IMR-90 (cell line): ENCODE results near the gene HAUS5. TPM values are rescaled to one million over a fixed set of nuclear protein-coding genes. Genes with fewer than 3 reads are reported as not detected.

Experiments
- ATAC-seq: fragments of 200-7000 bp; cut with Tn5 transposase; 2 replicates; pipeline ENCODE4 v1.9.1; 2020; ENCODE audit warnings: low read depth, mild to moderate bottlenecking, moderate library complexity
- BruUV-seq: library from RNA; stranded (reverse); fragments of 400-500 nt; replicated peaks from 2 replicates; lab custom pipeline; 2021; lab: Mats Ljungman, UMichigan
- CTCF ChIA-PET: fragments of 300-600 bp; formaldehyde crosslinking; extraction: SDS; loops from one replicate; lab custom pipeline; 2021; ENCODE audit warnings: antibody characterized with exemption; lab: Yijun Ruan, JAX
- POLR2A ChIA-PET: fragments of 300-600 bp; sonication (Branson Sonifier 250); formaldehyde crosslinking; loops from one replicate; lab custom pipeline; 2022; ENCODE audit warnings: antibody characterized with exemption; ENCODE audit not compliant: unreplicated experiment; lab: Charles Lee
- DNase-seq: peaks from one replicate; pipeline ENCODE4 v3.0.0; 2013
- H2AFZ ChIP-seq: replicated peaks from 2 replicates; pipeline ENCODE3; 2013; ENCODE audit warnings: low read length, mild to moderate bottlenecking; ENCODE audit not compliant: poor library complexity
- H2AK5ac ChIP-seq: 2 replicates; pipeline ENCODE4 v1.6.1; 2013; ENCODE audit warnings: low read depth, low read length, inconsistent platforms
- H2AK9ac ChIP-seq: replicated peaks from 2 replicates; pipeline ENCODE3; 2013; ENCODE audit warnings: mild to moderate bottlenecking, low read depth, low read length, moderate library complexity; ENCODE audit not compliant: poor library complexity
- H2BK120ac ChIP-seq: 2 replicates; pipeline ENCODE4 v1.6.1; 2013; ENCODE audit warnings: low read depth, low read length, inconsistent platforms
- H2BK15ac ChIP-seq: 3 replicates; pipeline ENCODE4 v1.6.1; 2013; ENCODE audit warnings: low read depth, low read length, inconsistent platforms
- H2BK20ac ChIP-seq: 2 replicates; pipeline ENCODE4 v1.6.1; 2013; ENCODE audit warnings: low read depth, mild to moderate bottlenecking, inconsistent platforms, low read length, moderate library complexity
- H2BK5ac ChIP-seq: 2 replicates; pipeline ENCODE4 v1.6.1; 2013; ENCODE audit warnings: mild to moderate bottlenecking, low read depth, low read length, inconsistent platforms; ENCODE audit not compliant: poor library complexity, severe bottlenecking
- H3K14ac ChIP-seq: replicated peaks from 2 replicates; pipeline ENCODE4 v1.6.1; 2013; ENCODE audit warnings: low read depth, low read length, inconsistent platforms
- H3K18ac ChIP-seq: 2 replicates; pipeline ENCODE4 v1.6.1; 2013; ENCODE audit warnings: low read depth, low read length, control low read depth
- H3K23ac ChIP-seq: 2 replicates; pipeline ENCODE4 v1.6.1; 2013; ENCODE audit warnings: low read depth, low read length, inconsistent platforms
- H3K27ac ChIP-seq: 2 replicates; pipeline ENCODE4 v1.5.1; 2013; ENCODE audit warnings: mild to moderate bottlenecking, control low read depth, low read length; ENCODE audit not compliant: insufficient read depth
- H3K27me3 ChIP-seq: 2 replicates; pipeline ENCODE4 v1.6.1; 2013; ENCODE audit warnings: low read length; ENCODE audit not compliant: control insufficient read depth, insufficient read depth
- H3K36me3 ChIP-seq: 2 replicates; pipeline ENCODE4 v1.6.1; 2013; ENCODE audit warnings: low read length, mixed read lengths; ENCODE audit not compliant: control insufficient read depth, insufficient read depth
- H3K4ac ChIP-seq: 2 replicates; pipeline ENCODE4 v1.6.1; 2013; ENCODE audit warnings: low read depth, low read length, inconsistent platforms
- H3K4me1 ChIP-seq: 2 replicates; pipeline ENCODE4 v1.6.1; 2013; ENCODE audit warnings: low read length, mixed read lengths; ENCODE audit not compliant: control insufficient read depth, insufficient read depth
- H3K4me2 ChIP-seq: 2 replicates; pipeline ENCODE4 v1.6.1; 2013; ENCODE audit warnings: low read depth, mild to moderate bottlenecking, control low read depth, low read length, moderate library complexity
- H3K4me3 ChIP-seq: 2 replicates; pipeline ENCODE4 v1.5.1; 2013; ENCODE audit warnings: low read depth, mild to moderate bottlenecking, control low read depth, low read length, moderate library complexity; ENCODE audit not compliant: insufficient read depth
- H3K56ac ChIP-seq: 2 replicates; pipeline ENCODE4 v1.6.1; 2013; ENCODE audit warnings: low read length, inconsistent platforms; ENCODE audit not compliant: insufficient read depth; ENCODE audit errors: extremely low read depth
- H3K79me1 ChIP-seq, 2 experiments: 2 replicates each; pipeline ENCODE4 v1.6.1; 2013; ENCODE audit warnings: low read length in 2 of 2, inconsistent platforms in 1 of 2, low read depth in 1 of 2
- H3K9ac ChIP-seq: 2 replicates; pipeline ENCODE4 v1.6.1; 2013; ENCODE audit warnings: low read depth, low read length, control low read depth
- H3K9me1 ChIP-seq: 2 replicates; pipeline ENCODE4 v1.6.1; 2013; ENCODE audit warnings: low read length, inconsistent platforms; ENCODE audit not compliant: insufficient read depth
- H3K9me3 ChIP-seq: 2 replicates; pipeline ENCODE4 v1.6.1; 2013; ENCODE audit warnings: low read length; ENCODE audit not compliant: control insufficient read depth, insufficient read depth
- H4K20me1 ChIP-seq: 2 replicates; pipeline ENCODE4 v1.6.1; 2013; ENCODE audit warnings: low read length, inconsistent platforms; ENCODE audit not compliant: insufficient read depth
- H4K5ac ChIP-seq: 2 replicates; pipeline ENCODE4 v1.6.1; 2013; ENCODE audit warnings: mild to moderate bottlenecking, low read depth, low read length, control low read depth
- H4K8ac ChIP-seq, 2 experiments: 2 replicates each; pipeline ENCODE4 v1.6.1; 2013; ENCODE audit warnings: low read depth in 2 of 2, low read length in 2 of 2, control low read depth in 1 of 2, inconsistent platforms in 1 of 2
- H4K91ac ChIP-seq: 2 replicates; pipeline ENCODE4 v1.6.1; 2013; ENCODE audit warnings: low read depth, low read length, inconsistent platforms; ENCODE audit not compliant: insufficient read depth
- BHLHE40 ChIP-seq: fragments of 150-350 bp; IDR thresholded peaks from 2 replicates; pipeline ENCODE4 v1.6.1; 2016; ENCODE audit warnings: mild to moderate bottlenecking, low read depth, low read length
- CEBPB ChIP-seq: IDR thresholded peaks from 2 replicates; pipeline ENCODE4 v1.6.1; 2012; ENCODE audit warnings: low read depth, low read length, improper control_type of control experiment
- CHD1 ChIP-seq: IDR thresholded peaks from 2 replicates; pipeline ENCODE4 v1.6.1; 2012; ENCODE audit warnings: low read depth, low read length, improper control_type of control experiment
- FOS ChIP-seq: fragments of 150-350 bp; IDR thresholded peaks from 2 replicates; pipeline ENCODE4 v1.6.1; 2016; ENCODE audit warnings: low read depth, low read length
- MAFK ChIP-seq: IDR thresholded peaks from 2 replicates; pipeline ENCODE4 v1.6.1; 2012; ENCODE audit warnings: low read depth, low read length, improper control_type of control experiment
- MAZ ChIP-seq: IDR thresholded peaks from 2 replicates; pipeline ENCODE4 v1.6.1; 2012; ENCODE audit warnings: low read depth, mild to moderate bottlenecking, low read length, improper control_type of control experiment, moderate library complexity, borderline replicate concordance
- MXI1 ChIP-seq: IDR thresholded peaks from 2 replicates; pipeline ENCODE4 v1.6.1; 2012; ENCODE audit warnings: low read depth, mild to moderate bottlenecking, low read length, moderate library complexity, borderline replicate concordance
- POLR2A ChIP-seq: IDR thresholded peaks from 2 replicates; pipeline ENCODE4 v1.6.1; 2012; ENCODE audit warnings: mild to moderate bottlenecking, low read depth, low read length
- RAD21 ChIP-seq: IDR thresholded peaks from 2 replicates; pipeline ENCODE4 v1.6.1; 2012; ENCODE audit warnings: low read length, improper control_type of control experiment
- RCOR1 ChIP-seq: IDR thresholded peaks from 2 replicates; pipeline ENCODE4 v1.6.1; 2012; ENCODE audit warnings: mild to moderate bottlenecking, low read length, improper control_type of control experiment; ENCODE audit not compliant: insufficient replicate concordance
- RFX5 ChIP-seq: IDR thresholded peaks from 2 replicates; pipeline ENCODE4 v1.8.0; 2012; ENCODE audit warnings: low read depth, mild to moderate bottlenecking, low read length, moderate library complexity
- SMC3 ChIP-seq: fragments of 150-350 bp; IDR thresholded peaks from 2 replicates; pipeline ENCODE4 v1.6.1; 2016; ENCODE audit warnings: low read depth, mild to moderate bottlenecking, antibody characterized with exemption, low read length, moderate library complexity
- WGBS, 2 experiments: methylation state at CpG; one replicate each; pipeline versions ENCODE4 v1.1.5 to v1.1.7; 2013; ENCODE audit warnings: missing lambda C conversion rate in 2 of 2; ENCODE audit not compliant: insufficient read length in 1 of 2; ENCODE audit errors: extremely low coverage in 2 of 2; 5-methylcytosine and 5-hydroxymethylcytosine counted together
- dilution Hi-C: fragments of 300-500 bp; cut with HindIII; formaldehyde crosslinking; loops from one replicate; pipeline ENCODE4 v1.14.3; 2018; ENCODE audit warnings: low sequenced_read_pairs; ENCODE audit not compliant: unreplicated experiment
- in situ Hi-C: fragments of 300-500 bp; cut with MboI; formaldehyde crosslinking; loops from 3 replicates; pipeline ENCODE4 v1.14.3; 2019; ENCODE audit warnings: low sequenced_read_pairs, inconsistent platforms, mixed read lengths
- intact Hi-C: fragments of 100-400 bp; cut with micrococcal nuclease; formaldehyde crosslinking; loops from 2 replicates; pipeline ENCODE4 v1.10.0; 2022
- polyA plus RNA-seq, 3 experiments: library from polyadenylated mRNA; depleted of rRNA; stranded (reverse); fragments of >200 nt; gene quantifications; 2 replicates each; pipeline ENCODE4 v1.2.3, GENCODE V29; 2012; ENCODE audit warnings: low replicate concordance in 1 of 3
- total RNA-seq: library from RNA; depleted of rRNA; stranded (reverse); fragments of >200 nt; gene quantifications from 2 replicates; pipeline ENCODE4 v1.2.3, GENCODE V29; 2012
- TF ChIP-seq, protein P1 (sequence below): fragments of 150-350 bp; IDR thresholded peaks from 2 replicates; pipeline ENCODE4 v1.6.1; 2017; ENCODE audit warnings: mild to moderate bottlenecking, antibody characterized with exemption, low read length, low read depth
- TF ChIP-seq, protein P2 (sequence below): conservative IDR thresholded peaks from 2 replicates; pipeline ENCODE4 v1.5.1; 2012; ENCODE audit warnings: mild to moderate bottlenecking, low read depth, low read length, improper control_type of control experiment

Gene HAUS5
- total and polyA plus RNA-seq, 2 of the 4 experiments (the other 2 are of a cell fraction), result 3.4 to 6.2 TPM

DNA sequence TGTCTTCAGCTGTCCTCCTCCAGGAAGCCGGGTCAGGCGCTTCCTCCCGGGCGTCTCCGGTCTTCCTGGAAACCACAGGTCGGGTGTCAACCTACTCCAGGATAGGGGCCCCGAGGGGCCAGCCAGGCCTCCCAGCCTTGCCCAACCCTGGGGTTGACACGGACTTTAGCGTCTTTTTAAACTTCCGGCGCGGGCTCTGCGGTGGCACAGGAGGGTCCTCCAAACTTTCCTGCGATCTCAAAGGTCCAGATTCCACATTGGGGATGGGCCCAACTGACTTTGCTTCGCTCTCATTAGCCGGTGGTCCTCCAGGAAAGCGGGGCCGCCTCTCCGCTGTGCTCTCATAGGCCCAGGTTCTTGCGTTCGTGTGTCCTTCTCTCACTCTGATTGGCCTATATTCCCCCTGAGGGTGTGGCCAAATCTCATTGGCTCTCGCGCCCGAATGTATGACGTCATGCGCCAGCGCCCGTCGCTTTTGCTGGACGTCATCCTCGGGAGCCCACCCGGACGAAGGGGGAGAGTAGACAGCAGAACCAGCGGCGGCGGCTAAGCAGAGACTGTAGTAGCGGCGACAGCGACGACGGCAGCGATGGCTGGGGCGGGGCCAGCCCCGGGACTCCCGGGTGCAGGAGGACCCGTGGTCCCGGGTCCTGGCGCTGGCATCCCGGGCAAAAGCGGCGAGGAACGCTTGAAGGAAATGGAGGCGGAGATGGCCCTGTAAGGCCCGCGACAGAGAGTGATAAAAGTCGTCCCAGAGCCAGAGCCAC lies 16.2 kb downstream of the HAUS5 start, which contains the start of gene RBM42:
RBM42 (plus strand) TSS at position 472 of the 767 bp plus-strand sequence; CDS start at position 590, 118 bp downstream.
- peak within 1 kb of the TSS; percentile 66 for H3K27ac ChIP-seq
- 0 out of 2 replicates have a peak, but pooled peaks cover 2% of the 10 kb centered on the region for H3K9me1 ChIP-seq
- intact Hi-C loops (loop anchor here (2.0 to 5.0 kb wide), 2 partner anchors 81 to 276 kb away; partner anchors contain the start of gene TMEM147), in situ Hi-C loops (no loop called here), dilution Hi-C loops (no loop called here)
- no peak within 1 kb of the TSS for H3K18ac ChIP-seq
- peak within 1 kb of the TSS; percentile 26; the same call in 1 of the 2 replicates for H3K23ac ChIP-seq
- H4K5ac ChIP-seq, result peak within 1 kb of the TSS; percentile 77
- no peaks in the 10 kb centered on the region for H3K27me3 ChIP-seq
- peak within 1 kb of the TSS; percentile 88 for H2AK5ac ChIP-seq
- H3K79me1 ChIP-seq, result peaks cover 12 to 24% of the 10 kb centered on the region in 2 experiments
- no peak within 1 kb of the TSS for H2BK15ac ChIP-seq
- H3K9me3 ChIP-seq, result no peaks in the 10 kb centered on the region
- peaks cover 33% of the 10 kb centered on the region for H3K36me3 ChIP-seq
- ChIA-PET POLR2A (no interaction called here), CTCF (no interaction called here)
- H4K8ac ChIP-seq, result peak within 1 kb of the TSS; percentile 94 to 98
- peak within 1 kb of the TSS; percentile 64 for H4K91ac ChIP-seq
- peaks cover 2% of the 10 kb centered on the region; the same call in 1 of the 2 replicates for H3K4me1 ChIP-seq
- H2AK9ac ChIP-seq, result peak within 1 kb of the TSS; percentile 91
- ATAC-seq, result peak; percentile 100
- H2BK5ac ChIP-seq, result peak within 1 kb of the TSS; percentile 27
- H3K9ac ChIP-seq, result peak within 1 kb of the TSS; percentile 82
- H2AFZ ChIP-seq, result peak within 1 kb of the TSS; percentile 92
- peak within 1 kb of the TSS; percentile 65 for H3K4me3 ChIP-seq
- H2BK120ac ChIP-seq, result peak within 1 kb of the TSS; percentile 18; the same call in 1 of the 2 replicates
- no peaks in the 10 kb centered on the region for H4K20me1 ChIP-seq
- H3K14ac ChIP-seq, result peak within 1 kb of the TSS; percentile 77
- WGBS, 2 experiments, result 0% methylated on average over 35 of the region's 56 CpGs; no CpG with 5 or more reads in 1 of the 2 experiments
- peak within 1 kb of the TSS; percentile 66 for H3K4ac ChIP-seq
- peak; percentile 99 for DNase-seq
- peak within 1 kb of the TSS; percentile 100 for H3K4me2 ChIP-seq
- H3K56ac ChIP-seq, result peak within 1 kb of the TSS; percentile 80
- H2BK20ac ChIP-seq, result no peak within 1 kb of the TSS
- no TSS peak for BruUV-seq
- TF ChIP-seq RAD21, result no peak
- no peak for TF ChIP-seq CHD1
- TF ChIP-seq MXI1, result peak; percentile 74
- peak; percentile 90 for TF ChIP-seq MAZ
- TF ChIP-seq, protein P1, sequence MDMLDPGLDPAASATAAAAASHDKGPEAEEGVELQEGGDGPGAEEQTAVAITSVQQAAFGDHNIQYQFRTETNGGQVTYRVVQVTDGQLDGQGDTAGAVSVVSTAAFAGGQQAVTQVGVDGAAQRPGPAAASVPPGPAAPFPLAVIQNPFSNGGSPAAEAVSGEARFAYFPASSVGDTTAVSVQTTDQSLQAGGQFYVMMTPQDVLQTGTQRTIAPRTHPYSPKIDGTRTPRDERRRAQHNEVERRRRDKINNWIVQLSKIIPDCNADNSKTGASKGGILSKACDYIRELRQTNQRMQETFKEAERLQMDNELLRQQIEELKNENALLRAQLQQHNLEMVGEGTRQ, result no peak; the same call in 1 of the 2 replicates
- peak; percentile 79 for TF ChIP-seq RFX5
- TF ChIP-seq, protein P2, sequence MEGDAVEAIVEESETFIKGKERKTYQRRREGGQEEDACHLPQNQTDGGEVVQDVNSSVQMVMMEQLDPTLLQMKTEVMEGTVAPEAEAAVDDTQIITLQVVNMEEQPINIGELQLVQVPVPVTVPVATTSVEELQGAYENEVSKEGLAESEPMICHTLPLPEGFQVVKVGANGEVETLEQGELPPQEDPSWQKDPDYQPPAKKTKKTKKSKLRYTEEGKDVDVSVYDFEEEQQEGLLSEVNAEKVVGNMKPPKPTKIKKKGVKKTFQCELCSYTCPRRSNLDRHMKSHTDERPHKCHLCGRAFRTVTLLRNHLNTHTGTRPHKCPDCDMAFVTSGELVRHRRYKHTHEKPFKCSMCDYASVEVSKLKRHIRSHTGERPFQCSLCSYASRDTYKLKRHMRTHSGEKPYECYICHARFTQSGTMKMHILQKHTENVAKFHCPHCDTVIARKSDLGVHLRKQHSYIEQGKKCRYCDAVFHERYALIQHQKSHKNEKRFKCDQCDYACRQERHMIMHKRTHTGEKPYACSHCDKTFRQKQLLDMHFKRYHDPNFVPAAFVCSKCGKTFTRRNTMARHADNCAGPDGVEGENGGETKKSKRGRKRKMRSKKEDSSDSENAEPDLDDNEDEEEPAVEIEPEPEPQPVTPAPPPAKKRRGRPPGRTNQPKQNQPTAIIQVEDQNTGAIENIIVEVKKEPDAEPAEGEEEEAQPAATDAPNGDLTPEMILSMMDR, result no peak
- peak; percentile 80; the same call in 1 of the 2 replicates for TF ChIP-seq POLR2A
- 0 out of 2 replicates have a peak, but pooled peaks have one; percentile 4 for TF ChIP-seq CEBPB
- no peak for TF ChIP-seq SMC3
- TF ChIP-seq FOS, result peak; percentile 83
- no peak for TF ChIP-seq MAFK
- TF ChIP-seq RCOR1, result no peak
- TF ChIP-seq BHLHE40, result peak; percentile 12; the same call in 1 of the 2 replicates
